Measurements from ENCODE around the gene TPSB2.
"Not testable (repeated sequence)": the region's sequence is repeated elsewhere in the genome, so short reads cannot be mapped to it uniquely, and the experiment has no call there.

The TPSB2 gene

GRCh38 chr16:1201444-1201843 is 28.5 kb downstream of the TPSB2 start:
- Histone ChIP-seq H4K20me1 (ENCODE audit: control insufficient read depth, insufficient read depth, low read depth, low read length) (no peaks in the 10 kb centered on the region), H3F3A (ENCODE audit: control insufficient read depth, insufficient read depth) (no peaks in the 10 kb centered on the region), H3K79me2 (ENCODE audit: control insufficient read depth, low read length) (no peaks in the 10 kb centered on the region), H3K4me2 (ENCODE audit: low read length) (no peak overlapping the region), H3K27ac (ENCODE audit: low read depth, low read length) (no peak overlapping the region), H3K9me2 (replicated peaks; ENCODE audit: control insufficient read depth, low read length) (no peaks in the 10 kb centered on the region), H3K4me3 (ENCODE audit: low read length) (no peak overlapping the region), H3K4me1 (ENCODE audit: control insufficient read depth, low read length) (no peaks in the 10 kb centered on the region), H3K27me3 (ENCODE audit: control insufficient read depth, low read length) (no peaks in the 10 kb centered on the region), H3K9me3 (ENCODE audit: control insufficient read depth, insufficient read depth, low read length) (no peaks in the 10 kb centered on the region), H3K36me3 (ENCODE audit: control insufficient read depth, low read length) (no peaks in the 10 kb centered on the region)
- no peak for TF ChIP-seq EZH2phosphoT487 (IDR thresholded peaks at IDR 0.05; ENCODE audit: borderline replicate concordance, low read length)
- TF ChIP-seq, protein P1, sequence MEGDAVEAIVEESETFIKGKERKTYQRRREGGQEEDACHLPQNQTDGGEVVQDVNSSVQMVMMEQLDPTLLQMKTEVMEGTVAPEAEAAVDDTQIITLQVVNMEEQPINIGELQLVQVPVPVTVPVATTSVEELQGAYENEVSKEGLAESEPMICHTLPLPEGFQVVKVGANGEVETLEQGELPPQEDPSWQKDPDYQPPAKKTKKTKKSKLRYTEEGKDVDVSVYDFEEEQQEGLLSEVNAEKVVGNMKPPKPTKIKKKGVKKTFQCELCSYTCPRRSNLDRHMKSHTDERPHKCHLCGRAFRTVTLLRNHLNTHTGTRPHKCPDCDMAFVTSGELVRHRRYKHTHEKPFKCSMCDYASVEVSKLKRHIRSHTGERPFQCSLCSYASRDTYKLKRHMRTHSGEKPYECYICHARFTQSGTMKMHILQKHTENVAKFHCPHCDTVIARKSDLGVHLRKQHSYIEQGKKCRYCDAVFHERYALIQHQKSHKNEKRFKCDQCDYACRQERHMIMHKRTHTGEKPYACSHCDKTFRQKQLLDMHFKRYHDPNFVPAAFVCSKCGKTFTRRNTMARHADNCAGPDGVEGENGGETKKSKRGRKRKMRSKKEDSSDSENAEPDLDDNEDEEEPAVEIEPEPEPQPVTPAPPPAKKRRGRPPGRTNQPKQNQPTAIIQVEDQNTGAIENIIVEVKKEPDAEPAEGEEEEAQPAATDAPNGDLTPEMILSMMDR (IDR thresholded peaks at IDR 0.05; ENCODE audit: low read depth, low read length, poor library complexity, severe bottlenecking), result no peak

GRCh38 chr16:1200014-1200627 is 29.9 kb downstream of the TPSB2 start:
- Histone ChIP-seq H3K79me2 (ENCODE audit: control insufficient read depth, low read length) (no peaks in the 10 kb centered on the region), H4K20me1 (ENCODE audit: control insufficient read depth, insufficient read depth, low read depth, low read length) (no peaks in the 10 kb centered on the region), H3K9me2 (replicated peaks; ENCODE audit: control insufficient read depth, low read length) (no peaks in the 10 kb centered on the region), H3K4me3 (ENCODE audit: low read length) (no peak overlapping the region), H3K27ac (ENCODE audit: low read depth, low read length) (no peak overlapping the region), H3F3A (ENCODE audit: control insufficient read depth, insufficient read depth) (no peaks in the 10 kb centered on the region), H3K27me3 (ENCODE audit: control insufficient read depth, low read length) (no peaks in the 10 kb centered on the region), H3K9me3 (ENCODE audit: control insufficient read depth, insufficient read depth, low read length) (no peaks in the 10 kb centered on the region), H3K36me3 (ENCODE audit: control insufficient read depth, low read length) (no peaks in the 10 kb centered on the region), H3K4me1 (ENCODE audit: control insufficient read depth, low read length) (no peaks in the 10 kb centered on the region), H3K4me2 (ENCODE audit: low read length) (no peak overlapping the region)
- TF ChIP-seq EZH2phosphoT487 (IDR thresholded peaks at IDR 0.05; ENCODE audit: borderline replicate concordance, low read length), result no peak
- TF ChIP-seq, protein P1 (IDR thresholded peaks at IDR 0.05; ENCODE audit: low read depth, low read length, poor library complexity, severe bottlenecking), result no peak

DNA sequence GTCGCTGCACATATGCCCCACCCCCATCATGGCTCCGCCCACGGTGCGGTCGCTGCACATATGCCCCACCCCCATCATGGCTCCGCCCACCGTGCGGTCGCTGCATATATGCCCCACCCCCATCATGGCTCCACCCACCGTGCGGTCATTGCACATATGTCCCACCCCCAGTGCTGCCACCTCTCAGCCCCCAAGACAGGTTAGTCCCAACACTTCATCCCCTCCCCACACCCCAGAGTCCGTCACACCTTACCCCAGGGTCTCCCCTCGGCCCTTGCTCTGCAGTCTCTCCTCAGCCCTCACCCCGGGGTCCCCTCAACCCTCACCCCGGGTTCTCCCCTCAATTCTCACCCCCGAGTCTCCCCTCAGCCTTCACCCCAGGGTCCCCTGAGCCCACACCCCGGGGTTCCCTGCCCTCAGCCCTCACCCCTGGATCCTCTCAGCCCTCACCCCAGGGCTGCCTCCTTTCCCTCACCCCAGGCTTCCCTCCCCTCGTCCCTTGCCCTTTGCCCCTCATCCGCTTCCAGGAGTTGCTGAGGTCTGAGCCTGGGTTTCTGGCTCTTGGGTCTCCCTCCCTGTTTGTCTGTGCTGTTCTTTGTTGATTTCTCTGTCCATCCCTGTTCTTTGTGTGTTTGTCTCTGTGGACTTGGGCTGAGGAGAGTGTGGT is 30.5 kb downstream of the TPSB2 start:
- no peaks in the 10 kb centered on the region for H3F3A ChIP-seq (ENCODE audit: control insufficient read depth, insufficient read depth)
- no peaks in the 10 kb centered on the region for H3K4me1 ChIP-seq (ENCODE audit: control insufficient read depth, low read length)
- no peaks in the 10 kb centered on the region for H3K36me3 ChIP-seq (ENCODE audit: control insufficient read depth, low read length)
- H4K20me1 ChIP-seq (ENCODE audit: control insufficient read depth, insufficient read depth, low read depth, low read length), result no peaks in the 10 kb centered on the region
- no peaks in the 10 kb centered on the region for H3K27me3 ChIP-seq (ENCODE audit: control insufficient read depth, low read length)
- no peaks in the 10 kb centered on the region for H3K9me2 ChIP-seq (replicated peaks; ENCODE audit: control insufficient read depth, low read length)
- H3K9me3 ChIP-seq (ENCODE audit: control insufficient read depth, insufficient read depth, low read length), result no peaks in the 10 kb centered on the region
- no peak overlapping the region for H3K4me3 ChIP-seq (ENCODE audit: low read length)
- TF ChIP-seq EZH2phosphoT487 (IDR thresholded peaks at IDR 0.05; ENCODE audit: borderline replicate concordance, low read length), result no peak
- TF ChIP-seq, protein P1 (IDR thresholded peaks at IDR 0.05; ENCODE audit: low read depth, low read length, poor library complexity, severe bottlenecking), result no peak
- no peaks in the 10 kb centered on the region for H3K79me2 ChIP-seq (ENCODE audit: control insufficient read depth, low read length)
- no peak overlapping the region for H3K27ac ChIP-seq (ENCODE audit: low read depth, low read length)
- H3K4me2 ChIP-seq (ENCODE audit: low read length), result no peak overlapping the region

DNA sequence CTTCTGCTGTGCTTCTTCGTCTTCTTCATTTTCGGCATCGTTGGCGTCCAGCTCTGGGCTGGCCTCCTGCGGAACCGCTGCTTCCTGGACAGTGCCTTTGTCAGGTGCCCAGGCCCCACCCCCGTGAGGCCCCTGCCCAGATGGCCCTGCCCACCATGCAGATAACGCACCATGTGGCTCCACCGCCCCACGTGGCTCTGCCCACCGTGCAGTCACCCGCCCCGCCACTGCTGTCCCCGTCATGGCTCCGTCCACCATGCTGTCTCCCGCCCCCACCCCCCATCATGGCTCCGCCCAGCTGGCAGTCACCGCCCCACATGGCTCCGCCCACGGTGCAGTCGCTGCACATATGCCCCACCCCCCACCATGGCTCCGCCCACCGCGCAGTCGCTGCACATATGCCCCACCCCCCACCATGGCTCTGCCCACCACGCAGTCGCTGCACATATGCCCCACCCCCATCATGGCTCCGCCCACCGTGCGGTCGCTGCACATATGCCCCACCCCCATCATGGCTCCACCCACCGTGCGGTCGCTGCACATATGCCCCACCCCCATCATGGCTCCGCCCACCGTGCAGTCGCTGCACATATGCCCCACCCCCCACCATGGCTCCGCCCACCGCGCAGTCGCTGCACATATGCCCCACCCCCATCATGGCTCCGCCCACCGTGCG is 31.2 kb downstream of the TPSB2 start:
- not testable (repeated sequence) for H3K27me3 ChIP-seq (ENCODE audit: control insufficient read depth, low read length); H3K4me2 ChIP-seq (ENCODE audit: low read length); H3K4me3 ChIP-seq (ENCODE audit: low read length); H3K9me2 ChIP-seq (replicated peaks; ENCODE audit: control insufficient read depth, low read length); H3K9me3 ChIP-seq (ENCODE audit: control insufficient read depth, insufficient read depth, low read length); H3K79me2 ChIP-seq (ENCODE audit: control insufficient read depth, low read length); H3K27ac ChIP-seq (ENCODE audit: low read depth, low read length); H3F3A ChIP-seq (ENCODE audit: control insufficient read depth, insufficient read depth); H3K4me1 ChIP-seq (ENCODE audit: control insufficient read depth, low read length); H4K20me1 ChIP-seq (ENCODE audit: control insufficient read depth, insufficient read depth, low read depth, low read length); H3K36me3 ChIP-seq (ENCODE audit: control insufficient read depth, low read length)

Measured in DOHH2 (cell line).